SK-N-SH treated with all-trans-retinoic acid at 6 μM for 48 hours (cell line): ENCODE results near the gene PARP15.

Experiments used
- OSR1 ChIP-seq: fragments of 250-450 bp; sonication (Bioruptor Pico); IDR thresholded peaks from 2 replicates; pipeline ENCODE4 v1.8.0; 2022; ENCODE audit warnings: moderate library complexity, mild to moderate bottlenecking, inconsistent platforms
- PPARA ChIP-seq: fragments of 250-450 bp; sonication (Bioruptor Pico); IDR thresholded peaks from 2 replicates; pipeline ENCODE4 v1.5.0; 2020; ENCODE audit warnings: mild to moderate bottlenecking, borderline replicate concordance
- ZC3H10 ChIP-seq: fragments of 250-450 bp; sonication (Bioruptor Pico); IDR thresholded peaks from 2 replicates; pipeline ENCODE4 v1.5.1; 2021; ENCODE audit warnings: mild to moderate bottlenecking, moderate library complexity
- ZFP3 ChIP-seq: fragments of 250-450 bp; sonication (Bioruptor Pico); IDR thresholded peaks from 2 replicates; pipeline ENCODE4 v1.5.0; 2020; ENCODE audit warnings: mild to moderate bottlenecking, moderate library complexity
- ZNF8 ChIP-seq: fragments of 450-650 bp; formaldehyde crosslinking; IDR thresholded peaks from 2 replicates; pipeline ENCODE4 v1.5.0; 2020; ENCODE audit warnings: mild to moderate bottlenecking, moderate library complexity
- TF ChIP-seq, protein P1 (sequence below): fragments of 250-450 bp; sonication (Bioruptor Pico); IDR thresholded peaks from 2 replicates; pipeline ENCODE4 v1.8.0; 2020; ENCODE audit warnings: mild to moderate bottlenecking, moderate library complexity, borderline replicate concordance

GRCh38 chr3:122609798-122610559 is 32.5 kb downstream of the PARP15 start:
- TF ChIP-seq ZNF8 (CRISPR knock-in tag) (no peak), ZC3H10 (no peak), OSR1 (CRISPR knock-in tag) (no peak), PPARA (CRISPR knock-in tag) (no peak), ZFP3 (no peak)
- TF ChIP-seq, protein P1, sequence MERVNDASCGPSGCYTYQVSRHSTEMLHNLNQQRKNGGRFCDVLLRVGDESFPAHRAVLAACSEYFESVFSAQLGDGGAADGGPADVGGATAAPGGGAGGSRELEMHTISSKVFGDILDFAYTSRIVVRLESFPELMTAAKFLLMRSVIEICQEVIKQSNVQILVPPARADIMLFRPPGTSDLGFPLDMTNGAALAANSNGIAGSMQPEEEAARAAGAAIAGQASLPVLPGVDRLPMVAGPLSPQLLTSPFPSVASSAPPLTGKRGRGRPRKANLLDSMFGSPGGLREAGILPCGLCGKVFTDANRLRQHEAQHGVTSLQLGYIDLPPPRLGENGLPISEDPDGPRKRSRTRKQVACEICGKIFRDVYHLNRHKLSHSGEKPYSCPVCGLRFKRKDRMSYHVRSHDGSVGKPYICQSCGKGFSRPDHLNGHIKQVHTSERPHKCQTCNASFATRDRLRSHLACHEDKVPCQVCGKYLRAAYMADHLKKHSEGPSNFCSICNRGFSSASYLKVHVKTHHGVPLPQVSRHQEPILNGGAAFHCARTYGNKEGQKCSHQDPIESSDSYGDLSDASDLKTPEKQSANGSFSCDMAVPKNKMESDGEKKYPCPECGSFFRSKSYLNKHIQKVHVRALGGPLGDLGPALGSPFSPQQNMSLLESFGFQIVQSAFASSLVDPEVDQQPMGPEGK (CRISPR knock-in tag): no peak
